B cell (primary cell): ENCODE measurements around the gene AQP6. TPM values are rescaled to one million over a fixed set of nuclear protein-coding genes. Genes with fewer than 3 reads are reported as not detected.

Source experiments
- ATAC-seq: fragments of 200-7000 bp; cut with Tn5 transposase; one replicate; pipeline ENCODE4 v1.10.0; 2021; ENCODE audit warnings: low read depth, mild to moderate bottlenecking, moderate number of reproducible peaks, moderate library complexity
- CTCF ChIA-PET: fragments of 350-600 bp; sonication (Branson Sonifier 250); formaldehyde crosslinking; loops from one replicate; lab custom pipeline; 2021; ENCODE audit warnings: antibody characterized with exemption, inconsistent platforms; lab: Charles Lee
- POLR2A ChIA-PET: fragments of 350-600 bp; sonication (Branson Sonifier 250); formaldehyde crosslinking; loops from one replicate; lab custom pipeline; 2021; ENCODE audit warnings: antibody characterized with exemption; lab: Charles Lee
- DNase-seq: peaks from one replicate; pipeline ENCODE4 v3.0.0; 2013
- H2AFZ ChIP-seq: 2 replicates; pipeline ENCODE4 v1.6.1; 2012; ENCODE audit warnings: mild to moderate bottlenecking, low read depth, low read length; ENCODE audit not compliant: insufficient read depth, poor library complexity, severe bottlenecking
- H3K27ac ChIP-seq, 2 donors: 1 replicate in 1 of 2; 2 replicates in 1 of 2; pipeline ENCODE4 v1.5.1; 2012 to 2013; ENCODE audit warnings: low read length in 2 of 2, mild to moderate bottlenecking in 2 of 2, moderate library complexity in 1 of 2
- H3K27me3 ChIP-seq, 4 experiments: fragments of 200-600 bp in 1 of 4; sonication (generic) in 1 of 4; replicated peaks in 1 of 4; 1 replicate in 2 of 4; 2 replicates in 2 of 4; pipeline versions ENCODE4 v1.6.1 to v1.7.0; 2013 to 2016; ENCODE audit warnings: low read length in 3 of 4, mild to moderate bottlenecking in 2 of 4, mixed read lengths in 1 of 4, moderate library complexity in 1 of 4; ENCODE audit not compliant: insufficient read depth in 4 of 4, control insufficient read depth in 3 of 4; ENCODE audit errors: control extremely low read depth in 1 of 4
- H3K36me3 ChIP-seq, 2 experiments: replicated peaks in 1 of 2; 1 replicate in 1 of 2; 2 replicates in 1 of 2; pipeline versions ENCODE4 v1.6.1 to v1.7.1; 2013; ENCODE audit warnings: low read length in 1 of 2; ENCODE audit not compliant: insufficient read depth in 2 of 2, control insufficient read depth in 1 of 2; ENCODE audit errors: control extremely low read depth in 1 of 2, extremely low read depth in 1 of 2
- H3K4me1 ChIP-seq, 2 donors: fragments of 200-600 bp in 1 of 2; sonication (generic) in 1 of 2; 1 replicate in 1 of 2; 2 replicates in 1 of 2; pipeline versions ENCODE4 v1.5.1 to v1.6.1; 2013 to 2017; ENCODE audit warnings: low read length in 2 of 2; ENCODE audit not compliant: control insufficient read depth in 2 of 2, insufficient read depth in 2 of 2
- H3K4me2 ChIP-seq: replicated peaks from 2 replicates; pipeline ENCODE3; 2012; ENCODE audit warnings: mild to moderate bottlenecking, low read depth, low read length; ENCODE audit not compliant: poor library complexity, severe bottlenecking
- H3K4me3 ChIP-seq, 5 experiments: fragments of 200-600 bp in 1 of 5; sonication (generic) in 1 of 5; 1 replicate in 3 of 5; 2 replicates in 2 of 5; pipeline versions ENCODE4 v1.5.1 to v1.7.0; 2011 to 2016; ENCODE audit warnings: low read length in 4 of 5, mild to moderate bottlenecking in 4 of 5, low read depth in 2 of 5, control low read depth in 1 of 5, moderate library complexity in 1 of 5; ENCODE audit not compliant: insufficient read depth in 1 of 5; ENCODE audit errors: control extremely low read depth in 1 of 5, extremely low read depth in 1 of 5
- H3K79me2 ChIP-seq: fragments of 200-600 bp; sonication (generic); one replicate; pipeline ENCODE4 v1.6.0; 2016; ENCODE audit warnings: low read length; ENCODE audit not compliant: control insufficient read depth, insufficient read depth
- H3K9ac ChIP-seq: fragments of 200-600 bp; sonication (generic); 2 replicates; pipeline ENCODE4 v1.6.1; 2017; ENCODE audit warnings: mild to moderate bottlenecking, low read length, moderate library complexity
- H3K9me3 ChIP-seq, 3 donors: one replicate each; pipeline versions ENCODE4 v1.6.1 to v1.7.1; 2013; ENCODE audit warnings: low read length in 2 of 3; ENCODE audit not compliant: control insufficient read depth in 2 of 3, insufficient read depth in 1 of 3; ENCODE audit errors: control extremely low read depth in 1 of 3
- H4K20me1 ChIP-seq: 2 replicates; pipeline ENCODE4 v1.6.0; 2012; ENCODE audit warnings: mild to moderate bottlenecking, low read length; ENCODE audit not compliant: insufficient read depth, control insufficient read depth, poor library complexity, severe bottlenecking
- H3K27ac Mint-ChIP-seq: one replicate; pipeline ENCODE4 v1.8.0; 2021; ENCODE audit warnings: mixed read lengths
- H3K27me3 Mint-ChIP-seq: one replicate; pipeline ENCODE4 v1.8.0; 2021; ENCODE audit warnings: mixed read lengths
- H3K4me1 Mint-ChIP-seq: one replicate; pipeline ENCODE4 v1.8.0; 2021; ENCODE audit warnings: mixed read lengths
- H3K4me3 Mint-ChIP-seq: one replicate; pipeline ENCODE4 v1.8.0; 2021; ENCODE audit warnings: mixed read lengths
- H3K9me3 Mint-ChIP-seq: one replicate; pipeline ENCODE4 v1.8.0; 2022; ENCODE audit warnings: mixed read lengths; ENCODE audit not compliant: insufficient read depth
- EZH2 ChIP-seq: IDR thresholded peaks from 2 replicates; pipeline ENCODE4 v1.6.1; 2012; ENCODE audit warnings: borderline replicate concordance, low read depth, mild to moderate bottlenecking, moderate library complexity, low read length; ENCODE audit not compliant: insufficient read depth, poor library complexity, severe bottlenecking
- WGBS: methylation state at CpG from one replicate; pipeline ENCODE4 v1.1.5; 2013; ENCODE audit warnings: missing lambda C conversion rate; ENCODE audit not compliant: insufficient coverage; 5-methylcytosine and 5-hydroxymethylcytosine counted together
- intact Hi-C: fragments of 100-400 bp; cut with micrococcal nuclease; formaldehyde crosslinking; loops from one replicate; pipeline ENCODE4 v1.10.0; 2022
- polyA plus RNA-seq: library from polyadenylated mRNA; depleted of rRNA; stranded (reverse); fragments of >200 nt; gene quantifications from 2 replicates; pipeline ENCODE4 v1.2.3, GENCODE V29; 2012
- total RNA-seq, 2 donors: library from RNA; stranded (reverse); fragments of 120-200 nt in 1 of 2; gene quantifications; 1 replicate in 1 of 2; 2 replicates in 1 of 2; pipeline versions ENCODE4 v1.2.3 to v1.2.4, GENCODE V29; 2013 to 2022
- TF ChIP-seq, protein P1 (sequence below): fragments of 200-600 bp; IDR thresholded peaks from one replicate; pipeline ENCODE4 v1.8.0; 2022; ENCODE audit warnings: antibody characterized with exemption, mild to moderate bottlenecking

Gene AQP6
- total and polyA plus RNA-seq, 2 donors (not counting 1 experiment from before 2014, with no cell fraction given), result not detected

DNA sequence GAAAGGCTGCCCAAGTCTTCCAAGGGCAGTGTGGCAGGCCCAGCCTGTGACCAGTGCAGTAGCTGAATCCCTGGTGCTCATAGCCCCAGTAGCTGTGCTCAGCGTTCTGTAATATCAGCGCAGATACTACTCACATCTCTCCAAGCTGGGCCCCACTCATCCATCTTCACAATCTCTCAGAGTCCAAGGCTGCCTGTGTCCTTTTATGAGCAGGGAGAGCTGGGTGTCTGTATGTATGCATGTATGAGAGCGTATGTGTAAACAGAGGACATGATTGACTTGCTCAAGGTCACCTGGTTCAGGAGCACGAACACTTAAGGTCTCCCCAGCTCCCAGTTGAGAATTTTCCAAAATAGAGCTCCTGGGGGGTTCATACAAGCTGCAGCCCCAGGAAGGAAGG lies 5.4 kb downstream of the AQP6 start:
- Mint-ChIP-seq H3K4me1 (no peaks in the 10 kb centered on the region), H3K4me3 (no peak overlapping the region), H3K27me3 (no peaks in the 10 kb centered on the region), H3K27ac (no peak overlapping the region), H3K9me3 (no peaks in the 10 kb centered on the region)
- Histone ChIP-seq H3K79me2 (no peaks in the 10 kb centered on the region), H2AFZ (no peak overlapping the region), H3K9ac (no peak overlapping the region), H3K9me3 (no peaks in the 10 kb centered on the region), H3K4me3 (no peak overlapping the region), H3K36me3 (no peaks in the 10 kb centered on the region), H3K27ac (no peak overlapping the region), H3K4me2 (no peak overlapping the region), H3K27me3 (no peaks in the 10 kb centered on the region), H4K20me1 (no peaks in the 10 kb centered on the region), H3K4me1 (no peaks in the 10 kb centered on the region)
- 100% methylated on average over 2 of the region's 4 CpGs for WGBS
- ChIA-PET POLR2A (no interaction called here), CTCF (interaction anchor here (0.6 to 4.2 kb wide), 4 partner anchors 12 to 218 kb away, joined by 3 to 28 read pairs (median 4); no protein-coding TSS in a partner anchor)
- intact Hi-C loops, result no loop called here
- TF ChIP-seq, protein P1, sequence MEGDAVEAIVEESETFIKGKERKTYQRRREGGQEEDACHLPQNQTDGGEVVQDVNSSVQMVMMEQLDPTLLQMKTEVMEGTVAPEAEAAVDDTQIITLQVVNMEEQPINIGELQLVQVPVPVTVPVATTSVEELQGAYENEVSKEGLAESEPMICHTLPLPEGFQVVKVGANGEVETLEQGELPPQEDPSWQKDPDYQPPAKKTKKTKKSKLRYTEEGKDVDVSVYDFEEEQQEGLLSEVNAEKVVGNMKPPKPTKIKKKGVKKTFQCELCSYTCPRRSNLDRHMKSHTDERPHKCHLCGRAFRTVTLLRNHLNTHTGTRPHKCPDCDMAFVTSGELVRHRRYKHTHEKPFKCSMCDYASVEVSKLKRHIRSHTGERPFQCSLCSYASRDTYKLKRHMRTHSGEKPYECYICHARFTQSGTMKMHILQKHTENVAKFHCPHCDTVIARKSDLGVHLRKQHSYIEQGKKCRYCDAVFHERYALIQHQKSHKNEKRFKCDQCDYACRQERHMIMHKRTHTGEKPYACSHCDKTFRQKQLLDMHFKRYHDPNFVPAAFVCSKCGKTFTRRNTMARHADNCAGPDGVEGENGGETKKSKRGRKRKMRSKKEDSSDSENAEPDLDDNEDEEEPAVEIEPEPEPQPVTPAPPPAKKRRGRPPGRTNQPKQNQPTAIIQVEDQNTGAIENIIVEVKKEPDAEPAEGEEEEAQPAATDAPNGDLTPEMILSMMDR, result no peak
- TF ChIP-seq EZH2, result no peak
- no peak for DNase-seq
- no peak for ATAC-seq

DNA sequence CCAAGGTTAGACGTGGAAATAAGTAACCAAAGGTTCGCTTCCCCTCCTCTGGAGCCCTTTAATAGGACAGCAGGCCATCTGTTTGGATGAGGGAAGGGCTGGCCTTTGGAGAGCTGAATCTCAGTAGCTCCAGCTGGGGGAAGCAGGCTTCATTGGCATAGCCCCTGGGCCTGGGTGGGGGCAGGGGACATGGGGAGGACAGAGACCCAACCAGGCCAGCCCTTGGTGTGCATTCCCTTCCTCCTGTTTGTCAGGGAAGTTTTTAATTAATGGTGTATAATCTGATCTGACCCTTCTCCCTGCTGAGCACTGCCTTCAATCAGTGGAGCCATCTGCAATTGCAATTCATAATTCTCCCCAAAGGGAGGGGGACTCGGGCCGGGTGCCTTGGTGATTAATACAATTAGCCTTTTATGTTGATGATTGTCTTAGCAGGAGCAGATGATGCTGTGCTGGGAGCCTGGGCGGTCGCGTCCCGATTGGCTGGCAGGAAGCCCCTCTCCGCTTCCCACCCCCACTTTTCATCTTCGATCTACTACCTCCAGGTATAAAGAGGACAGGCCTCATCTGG lies 6.4 kb downstream of the AQP6 start:
- H3K9ac ChIP-seq, result no peak overlapping the region
- H3K9me3 ChIP-seq, result no peaks in the 10 kb centered on the region
- TF ChIP-seq EZH2, result no peak
- TF ChIP-seq, protein P1, result no peak
- no peaks in the 10 kb centered on the region for H3K4me1 ChIP-seq
- no peak for DNase-seq
- intact Hi-C loops, result no loop called here
- H3K36me3 ChIP-seq, result no peaks in the 10 kb centered on the region
- H4K20me1 ChIP-seq, result no peaks in the 10 kb centered on the region
- H3K27ac ChIP-seq, result no peak overlapping the region
- ChIA-PET CTCF (interaction anchor here (1.2 to 4.2 kb wide), 2 partner anchors 13 to 77 kb away, joined by 3 to 28 read pairs; no protein-coding TSS in a partner anchor), POLR2A (no interaction called here)
- WGBS, result 100% methylated on average over 2 of the region's 10 CpGs
- Mint-ChIP-seq H3K9me3 (no peaks in the 10 kb centered on the region), H3K4me1 (no peaks in the 10 kb centered on the region), H3K27me3 (no peaks in the 10 kb centered on the region), H3K27ac (no peak overlapping the region), H3K4me3 (no peak overlapping the region)
- ATAC-seq, result no peak
- H2AFZ ChIP-seq, result no peak overlapping the region
- H3K4me2 ChIP-seq, result no peak overlapping the region
- no peaks in the 10 kb centered on the region for H3K79me2 ChIP-seq
- H3K27me3 ChIP-seq, result no peaks in the 10 kb centered on the region
- H3K4me3 ChIP-seq, result no peak overlapping the region
